ENCODE data around the gene PEDS1. TPM values are rescaled to one million over a fixed set of nuclear protein-coding genes. Genes with fewer than 3 reads are reported as not detected.
"Not testable (repeated sequence)": the region's sequence is repeated elsewhere in the genome, so short reads cannot be mapped to it uniquely, and the experiment has no call there.

The PEDS1 gene
- 67.7 TPM in 2 replicates for total RNA-seq (2014; rRNA removed; shearing (Covaris generic))

DNA sequence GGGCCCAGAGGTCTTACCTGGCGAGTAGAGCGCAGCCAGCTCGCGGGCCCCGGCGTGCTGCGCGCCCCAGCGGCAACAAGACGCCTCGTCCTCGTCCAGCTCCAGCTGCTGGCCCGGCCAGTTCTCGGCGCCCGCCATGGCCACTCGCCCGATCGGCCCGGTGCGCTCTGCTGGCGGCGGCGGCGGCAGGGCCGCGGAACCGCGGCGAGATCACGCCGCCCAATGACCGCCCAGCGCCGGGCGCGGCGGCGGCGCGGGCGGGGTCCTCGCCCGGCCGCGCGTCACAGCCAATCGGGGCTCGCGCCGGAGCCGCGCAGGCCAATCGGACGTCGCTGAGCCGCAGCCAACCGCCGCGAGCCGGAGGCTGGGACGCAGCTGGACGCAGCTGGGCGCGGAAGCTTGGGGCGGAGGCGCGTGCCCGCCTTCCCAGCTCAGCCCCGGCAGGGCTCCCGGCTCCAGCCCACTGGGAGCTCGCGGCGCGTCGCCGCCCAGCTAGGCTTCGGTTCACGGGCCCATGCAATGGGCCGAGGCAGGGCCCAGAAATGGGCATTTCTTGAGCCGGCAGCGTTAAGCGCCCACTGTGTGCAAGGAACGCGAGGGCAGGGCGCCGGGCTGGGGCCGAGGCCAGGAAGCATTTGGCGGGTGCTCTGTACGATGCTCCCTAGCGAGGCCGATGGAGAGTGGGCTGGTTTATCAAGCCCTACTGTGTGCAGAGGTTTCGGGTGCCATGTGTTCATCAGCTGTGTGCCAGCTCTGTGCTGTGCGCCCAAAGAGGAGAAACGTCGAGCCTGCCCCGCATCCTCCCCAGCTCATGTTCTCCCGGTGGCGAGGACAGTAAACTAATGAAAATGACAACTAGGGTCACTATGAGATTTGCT is at the start of gene PEDS1:
Gene PEDS1, minus strand, starts transcription at position 224 of the 878 bp plus-strand sequence. Its CDS starts 86 bp downstream, at position 138.
- H3K4me1 ChIP-seq, result peaks cover 44% of the 10 kb centered on the region
- peaks cover 7% of the 10 kb centered on the region; the same call in 1 of the 2 replicates for H3K36me3 ChIP-seq
- H3K4me3 ChIP-seq, result peak within 1 kb of the TSS; percentile 96
- H3K9me3 ChIP-seq (replicated peaks), result no peaks in the 10 kb centered on the region
- H3K27me3 ChIP-seq, result no peaks in the 10 kb centered on the region
- peak; percentile 94 to 97 for DNase-seq
- peak within 1 kb of the TSS; percentile 55 for H3K27ac ChIP-seq

DNA sequence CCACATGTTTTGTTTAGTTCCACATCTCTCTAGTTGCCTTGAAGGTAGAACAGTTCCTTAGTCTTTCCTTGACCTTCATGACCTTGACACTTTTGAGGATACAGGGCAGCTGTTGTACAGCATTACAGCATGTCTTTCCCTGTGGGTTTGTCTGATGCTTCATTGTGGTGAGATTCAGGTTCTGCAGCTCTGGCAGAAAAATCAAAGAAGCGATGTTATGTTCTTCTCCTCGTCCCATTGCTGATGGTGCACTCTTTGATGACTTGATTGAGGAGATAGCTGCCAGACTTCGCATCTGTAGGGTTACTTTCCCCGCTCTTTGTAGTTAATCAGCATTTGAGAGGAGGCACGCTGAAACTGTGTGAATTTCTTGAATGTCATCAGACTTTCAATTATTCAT is 49.2 kb upstream of the PEDS1 start:
- no peaks in the 10 kb centered on the region for H3K36me3 ChIP-seq
- peak in 1 of 2 experiments; percentile 43 for DNase-seq
- peaks cover 7% of the 10 kb centered on the region; the same call in 1 of the 2 replicates for H3K27me3 ChIP-seq
- H3K4me1 ChIP-seq, result peaks cover 5% of the 10 kb centered on the region; the same call in 1 of the 2 replicates
- peaks cover 13% of the 10 kb centered on the region for H3K9me3 ChIP-seq (replicated peaks)
- no peak overlapping the region for H3K27ac ChIP-seq
- H3K4me3 ChIP-seq, result no peak overlapping the region

DNA sequence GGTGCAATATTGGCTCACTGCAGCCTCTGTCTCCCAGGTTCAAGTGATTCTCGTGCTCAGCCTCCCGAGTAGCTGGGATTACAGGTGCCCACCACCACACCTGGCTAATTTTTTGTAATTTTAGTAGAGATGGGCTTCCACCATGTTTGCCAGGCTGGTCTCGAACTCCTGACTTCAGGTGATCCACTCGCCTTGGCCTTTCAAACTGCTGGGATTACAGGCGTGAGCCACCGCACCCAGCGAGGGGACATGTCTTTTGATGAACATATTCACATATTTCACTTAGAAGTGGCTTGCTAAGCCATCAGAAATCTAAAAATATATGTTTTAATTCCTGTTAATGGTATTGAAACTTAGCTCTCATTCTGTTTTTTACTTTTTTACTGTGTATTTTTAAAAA is 48.2 kb upstream of the PEDS1 start:
- DNase-seq, H3K4me1 ChIP-seq, H3K27me3 ChIP-seq, H3K4me3 ChIP-seq, H3K36me3 ChIP-seq, H3K27ac ChIP-seq: not testable (repeated sequence)
- peaks cover 13% of the 10 kb centered on the region for H3K9me3 ChIP-seq (replicated peaks)

DNA sequence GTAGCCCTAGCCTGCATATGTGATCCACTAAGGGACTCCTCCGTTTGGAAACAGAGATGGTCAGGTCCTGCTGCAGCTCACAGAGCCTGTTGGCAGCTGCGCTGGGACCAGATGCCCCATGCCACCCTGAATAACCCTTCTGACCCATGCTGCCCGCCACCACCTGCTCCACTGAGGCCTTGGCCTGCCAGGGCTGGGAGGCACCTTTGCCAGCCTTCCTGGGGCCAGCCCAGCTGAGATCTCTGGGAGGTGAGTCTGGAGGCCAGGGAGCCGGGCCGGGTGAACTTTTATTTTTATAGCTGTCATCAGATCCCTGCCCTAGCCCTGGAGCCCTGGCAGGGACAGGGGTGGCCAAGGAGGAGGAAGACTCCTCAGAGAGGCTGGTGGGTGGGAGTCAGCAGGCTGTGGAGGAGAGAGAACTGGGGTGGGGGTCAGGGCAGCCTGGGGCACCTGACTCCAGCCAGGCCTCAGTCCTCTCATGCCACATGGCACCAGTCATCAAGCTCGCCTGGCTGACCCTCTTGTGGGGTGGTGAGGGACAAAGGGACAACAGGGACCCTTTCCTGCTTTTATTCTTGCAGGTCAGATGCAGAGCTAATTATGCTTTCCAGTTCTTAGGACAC is 47.1 kb upstream of the PEDS1 start:
- DNase-seq, result no peak

DNA sequence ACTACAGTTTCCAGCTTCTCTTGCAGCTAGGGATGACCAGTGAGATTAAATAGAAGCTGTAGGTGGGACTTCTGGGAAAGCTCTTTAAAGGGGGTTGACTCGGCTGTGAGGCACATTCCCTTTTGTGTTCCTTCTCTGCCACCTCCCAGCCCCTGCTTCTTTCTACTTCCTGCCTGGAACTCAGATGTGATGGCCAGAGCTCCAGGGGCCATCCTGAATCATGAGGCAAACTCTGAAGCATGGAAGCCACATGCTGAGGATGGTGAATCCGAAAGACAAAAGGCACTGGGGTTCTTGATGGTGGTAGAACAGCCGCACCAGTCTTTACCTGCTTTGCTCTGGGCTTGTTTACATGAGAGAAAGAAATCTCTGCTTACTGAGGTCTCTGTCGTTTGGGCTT is 46.2 kb upstream of the PEDS1 start:
- Histone ChIP-seq H3K9me3 (replicated peaks) (peaks cover 13% of the 10 kb centered on the region), H3K4me1 (peaks cover 5% of the 10 kb centered on the region; the same call in 1 of the 2 replicates), H3K27ac (no peak overlapping the region), H3K4me3 (no peak overlapping the region), H3K27me3 (peaks cover 7% of the 10 kb centered on the region; the same call in 1 of the 2 replicates), H3K36me3 (no peaks in the 10 kb centered on the region)
- DNase-seq, result no peak

More for the DNA sequence above, 47.1 kb upstream of the PEDS1 start:
- H3K27ac ChIP-seq, result no peak overlapping the region
- H3K4me3 ChIP-seq, result no peak overlapping the region
- H3K4me1 ChIP-seq, result peaks cover 5% of the 10 kb centered on the region; the same call in 1 of the 2 replicates
- no peaks in the 10 kb centered on the region for H3K36me3 ChIP-seq
- H3K9me3 ChIP-seq (replicated peaks), result peaks cover 13% of the 10 kb centered on the region
- peaks cover 7% of the 10 kb centered on the region; the same call in 1 of the 2 replicates for H3K27me3 ChIP-seq

DNA sequence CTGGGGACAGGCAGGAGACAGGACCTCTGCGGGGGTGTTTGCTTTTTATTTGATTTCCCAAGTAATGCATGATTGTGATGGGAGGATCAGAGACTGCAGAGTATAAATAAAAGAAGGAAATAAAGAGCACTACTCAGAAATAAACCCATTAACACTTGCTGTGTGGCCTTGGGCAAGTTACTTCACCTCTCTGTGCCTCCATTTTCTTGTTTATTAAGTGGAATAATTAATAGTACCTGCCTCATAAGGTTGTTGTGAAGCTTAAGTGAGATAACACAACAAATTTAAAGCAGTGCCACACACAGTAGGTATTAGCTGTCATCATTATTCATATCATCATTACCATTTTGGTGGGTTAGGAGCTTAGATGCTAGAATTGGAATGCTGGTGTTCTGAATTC is 45.2 kb upstream of the PEDS1 start:
- H3K4me3 ChIP-seq, result no peak overlapping the region
- H3K4me1 ChIP-seq, result peaks cover 5% of the 10 kb centered on the region; the same call in 1 of the 2 replicates
- no peak overlapping the region for H3K27ac ChIP-seq
- peaks cover 7% of the 10 kb centered on the region; the same call in 1 of the 2 replicates for H3K27me3 ChIP-seq
- H3K9me3 ChIP-seq (replicated peaks), result peaks cover 7% of the 10 kb centered on the region
- no peaks in the 10 kb centered on the region for H3K36me3 ChIP-seq
- no peak for DNase-seq

DNA sequence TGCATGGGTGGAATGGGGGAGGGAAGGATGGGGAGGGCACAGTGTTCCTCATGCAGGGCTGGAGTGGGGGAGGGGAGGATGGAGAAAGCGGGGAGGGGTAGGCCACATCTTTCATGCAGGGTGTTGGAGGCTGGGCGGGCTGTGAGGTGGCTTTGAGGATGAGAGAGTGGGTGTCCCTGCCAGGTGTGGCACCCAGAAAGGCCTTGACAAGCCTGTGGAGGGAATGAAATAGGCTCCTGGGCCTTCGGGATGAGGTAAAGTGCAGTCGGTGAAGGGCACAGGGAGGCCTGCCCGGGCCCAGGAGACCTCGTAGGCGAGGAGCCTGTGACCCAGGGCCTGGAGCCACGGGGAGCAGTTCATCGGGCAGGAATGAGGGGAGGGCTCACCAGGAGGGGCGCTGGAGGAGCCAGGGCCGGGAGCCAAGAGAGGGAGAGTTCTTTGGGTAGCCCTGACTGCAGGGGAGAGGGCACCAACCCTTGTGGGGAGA is 44.7 kb upstream of the PEDS1 start:
- H3K36me3 ChIP-seq, result no peaks in the 10 kb centered on the region
- no peak overlapping the region for H3K4me3 ChIP-seq
- H3K4me1 ChIP-seq, result peaks cover 6% of the 10 kb centered on the region; the same call in 1 of the 2 replicates
- H3K27ac ChIP-seq, result no peak overlapping the region
- H3K9me3 ChIP-seq (replicated peaks), result peaks cover 5% of the 10 kb centered on the region; the same call in 1 of the 2 replicates
- peaks cover 7% of the 10 kb centered on the region; the same call in 1 of the 2 replicates for H3K27me3 ChIP-seq
- no peak for DNase-seq

DNA sequence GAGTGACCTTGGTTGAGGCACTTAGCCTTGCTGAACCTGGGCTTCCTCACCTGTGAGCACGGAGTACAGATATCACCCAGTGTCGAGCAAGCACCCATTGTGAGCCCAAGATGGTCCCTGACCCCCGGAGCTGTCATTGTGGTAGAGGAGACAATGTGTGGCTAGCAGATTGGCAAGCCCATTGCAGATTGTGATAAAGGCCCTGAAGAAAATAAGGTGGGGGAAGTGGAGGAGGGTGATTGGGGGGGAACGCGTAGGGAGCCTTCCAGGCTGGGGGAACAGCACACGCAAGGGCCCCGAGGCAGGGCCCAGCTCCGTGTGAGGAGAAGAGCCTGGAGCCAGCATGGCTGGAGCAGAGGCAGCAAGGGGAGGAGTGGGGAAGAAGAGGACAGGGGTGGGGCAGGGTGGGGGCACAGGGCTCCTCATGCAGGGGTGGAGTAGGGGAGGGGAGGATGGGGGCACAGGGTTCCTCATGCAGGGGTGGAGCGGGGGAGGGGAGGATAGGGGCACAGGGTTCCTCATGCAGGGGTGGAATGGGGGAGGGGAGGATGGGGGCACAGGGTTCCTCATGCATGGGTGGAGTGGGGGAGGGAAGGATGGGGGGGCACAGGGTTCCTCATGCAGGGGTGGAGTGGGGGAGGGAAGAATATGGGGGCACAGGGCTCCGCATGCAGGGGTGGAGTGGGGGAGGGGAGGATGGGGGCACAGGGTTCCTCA is 44.1 kb upstream of the PEDS1 start:
- H3K9me3 ChIP-seq (replicated peaks), result no peaks in the 10 kb centered on the region
- H3K27ac ChIP-seq, result no peak overlapping the region
- H3K4me1 ChIP-seq, result peaks cover 8% of the 10 kb centered on the region; the same call in 1 of the 2 replicates
- no peak overlapping the region for H3K4me3 ChIP-seq
- DNase-seq, result no peak
- peaks cover 4% of the 10 kb centered on the region; the same call in 1 of the 2 replicates for H3K27me3 ChIP-seq
- no peaks in the 10 kb centered on the region for H3K36me3 ChIP-seq

DNA sequence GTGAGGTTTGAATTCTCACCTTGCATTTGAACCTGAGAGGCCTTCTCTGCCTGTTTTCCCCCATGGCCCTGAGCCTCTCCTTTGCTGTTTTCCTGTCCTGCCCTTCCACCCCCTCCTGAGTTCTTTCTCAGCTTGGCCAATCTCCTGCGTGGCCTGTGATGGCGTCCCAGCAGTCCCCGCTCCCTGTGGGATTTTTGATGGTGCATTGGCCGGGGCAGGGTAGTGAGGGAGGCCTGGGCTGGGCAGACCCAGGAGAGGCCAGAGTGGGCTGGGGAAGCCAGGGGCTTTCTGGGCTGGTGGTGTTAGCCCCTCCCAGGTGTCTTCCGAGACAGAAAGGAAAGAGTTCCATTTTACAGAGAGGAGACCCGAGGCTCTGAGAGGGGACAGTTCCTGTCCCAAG is 43.4 kb upstream of the PEDS1 start:
- Histone ChIP-seq H3K27ac (no peak overlapping the region), H3K27me3 (no peaks in the 10 kb centered on the region), H3K4me1 (peaks cover 5% of the 10 kb centered on the region; the same call in 1 of the 2 replicates), H3K9me3 (replicated peaks) (no peaks in the 10 kb centered on the region), H3K4me3 (no peak overlapping the region), H3K36me3 (no peaks in the 10 kb centered on the region)
- DNase-seq, result no peak

DNA sequence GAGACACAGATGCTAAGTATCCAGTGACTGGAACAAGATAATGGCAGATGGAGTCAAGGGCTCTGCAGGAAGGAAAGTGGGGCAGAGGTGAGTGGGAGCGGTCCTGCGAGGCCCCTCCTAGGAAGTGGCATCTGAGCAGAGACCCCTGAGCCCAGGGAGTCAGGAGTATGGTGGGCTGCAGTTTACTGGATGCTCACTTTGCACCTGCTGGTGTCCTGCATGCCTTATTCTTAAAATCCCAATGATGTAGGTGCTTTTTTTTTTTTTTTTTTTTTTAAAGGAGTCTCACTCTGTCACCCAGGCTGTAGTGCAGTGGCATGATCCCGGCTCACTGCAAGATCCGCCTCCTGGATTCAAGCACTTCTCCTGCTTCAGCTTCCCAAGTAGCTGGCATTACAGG is 42.7 kb upstream of the PEDS1 start:
- H3K36me3 ChIP-seq, result no peaks in the 10 kb centered on the region
- H3K4me3 ChIP-seq, result no peak overlapping the region
- H3K4me1 ChIP-seq, result peaks cover 5% of the 10 kb centered on the region; the same call in 1 of the 2 replicates
- no peaks in the 10 kb centered on the region for H3K27me3 ChIP-seq
- DNase-seq, result no peak
- no peak overlapping the region for H3K27ac ChIP-seq
- no peaks in the 10 kb centered on the region for H3K9me3 ChIP-seq (replicated peaks)

DNA sequence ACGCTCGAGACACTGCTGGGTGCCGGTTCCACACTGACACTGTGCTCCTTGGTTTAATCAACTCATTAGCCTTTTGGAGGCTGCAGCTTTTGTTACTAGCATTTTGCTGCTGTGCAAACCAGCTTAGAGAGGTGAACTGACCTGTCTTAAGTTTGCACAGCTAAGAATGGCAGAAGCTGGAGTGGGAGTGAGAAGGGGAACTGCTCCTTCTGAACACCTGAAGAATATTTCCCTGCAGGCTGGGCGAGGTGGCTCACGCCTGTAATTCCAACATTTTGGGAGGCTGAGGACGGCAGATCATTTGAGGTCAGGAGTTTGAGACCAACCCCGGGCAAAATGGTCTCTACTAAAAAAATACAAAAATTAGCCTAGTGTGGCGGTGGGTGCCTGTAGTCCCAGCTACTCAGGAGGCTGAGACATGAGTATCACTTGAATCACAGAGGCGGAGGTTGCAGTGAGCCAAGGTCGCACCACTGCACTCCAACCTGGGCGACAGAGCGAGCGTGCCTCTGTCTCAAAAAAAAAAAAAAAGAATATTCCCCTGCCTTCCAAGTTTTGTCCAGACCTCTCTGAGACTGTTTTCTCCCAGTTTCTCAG is 42.1 kb upstream of the PEDS1 start:
- H3K4me3 ChIP-seq, result no peak overlapping the region
- DNase-seq, result no peak
- H3K4me1 ChIP-seq, result peaks cover 5% of the 10 kb centered on the region; the same call in 1 of the 2 replicates
- H3K9me3 ChIP-seq (replicated peaks), result no peaks in the 10 kb centered on the region
- no peaks in the 10 kb centered on the region for H3K36me3 ChIP-seq
- H3K27ac ChIP-seq, result no peak overlapping the region
- no peaks in the 10 kb centered on the region for H3K27me3 ChIP-seq

DNA sequence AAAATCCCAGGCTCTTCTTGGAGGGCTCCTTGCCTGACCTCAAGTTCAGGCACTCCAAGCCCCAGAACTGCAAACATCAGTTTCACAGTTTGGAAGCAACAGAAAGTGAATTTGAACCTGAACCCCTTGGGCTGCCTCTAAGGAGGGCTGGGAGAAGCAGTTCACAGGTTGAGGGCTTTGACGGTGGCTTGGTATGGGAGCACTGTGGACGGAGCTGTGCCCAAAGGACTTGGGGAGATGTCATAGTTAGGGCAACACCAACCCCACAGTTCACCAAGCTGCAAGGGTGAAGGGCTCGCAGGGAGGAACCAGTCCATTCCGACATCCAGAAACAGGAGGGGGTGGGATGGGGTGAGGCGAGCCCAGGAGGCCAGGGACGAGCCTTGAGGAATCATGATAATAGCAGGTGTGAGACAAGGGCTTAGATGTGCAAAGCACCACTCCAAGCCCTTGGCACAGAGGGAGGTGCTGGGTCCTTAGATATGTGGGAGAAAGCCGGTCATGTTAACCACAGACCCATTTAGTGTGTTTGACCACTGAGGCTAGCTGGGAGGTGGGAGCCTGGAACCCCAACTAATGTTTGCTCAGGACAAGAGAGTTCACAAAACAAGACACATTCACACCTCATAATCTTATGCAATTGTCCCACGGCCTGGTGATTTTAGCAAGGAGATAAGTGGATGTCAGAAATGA is 41.5 kb upstream of the PEDS1 start:
- no peak overlapping the region for H3K4me3 ChIP-seq
- no peaks in the 10 kb centered on the region for H3K9me3 ChIP-seq (replicated peaks)
- H3K27ac ChIP-seq, result no peak overlapping the region
- DNase-seq, result no peak
- peaks cover 5% of the 10 kb centered on the region; the same call in 1 of the 2 replicates for H3K4me1 ChIP-seq
- no peaks in the 10 kb centered on the region for H3K27me3 ChIP-seq
- no peaks in the 10 kb centered on the region for H3K36me3 ChIP-seq

DNA sequence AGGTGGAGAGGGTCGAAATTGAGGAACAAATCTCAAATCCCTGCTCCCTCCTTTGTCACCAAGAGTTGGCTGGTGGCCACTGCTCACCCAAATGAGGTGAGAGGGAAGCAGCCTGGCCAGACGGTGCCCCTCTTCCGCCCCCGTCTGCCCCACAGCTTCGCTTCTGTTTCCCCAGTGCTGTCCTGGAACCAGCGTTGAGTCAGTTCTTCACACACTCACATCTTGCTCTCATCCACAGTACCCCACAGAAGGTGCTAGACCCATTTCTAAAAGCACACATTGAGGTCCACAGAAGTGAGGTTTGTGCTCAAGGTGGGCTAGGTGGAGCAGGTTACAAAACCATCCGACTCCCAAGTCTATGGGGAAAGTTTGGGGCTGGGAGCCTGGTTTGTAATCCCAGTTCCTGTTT is 40.9 kb upstream of the PEDS1 start:
- Histone ChIP-seq H3K4me3 (no peak overlapping the region), H3K4me1 (peaks cover 5% of the 10 kb centered on the region; the same call in 1 of the 2 replicates), H3K9me3 (replicated peaks) (no peaks in the 10 kb centered on the region), H3K27me3 (no peaks in the 10 kb centered on the region), H3K36me3 (no peaks in the 10 kb centered on the region), H3K27ac (no peak overlapping the region)
- DNase-seq, result no peak
